ENCODE measurements around the gene POLD2.

Gene POLD2

DNA sequence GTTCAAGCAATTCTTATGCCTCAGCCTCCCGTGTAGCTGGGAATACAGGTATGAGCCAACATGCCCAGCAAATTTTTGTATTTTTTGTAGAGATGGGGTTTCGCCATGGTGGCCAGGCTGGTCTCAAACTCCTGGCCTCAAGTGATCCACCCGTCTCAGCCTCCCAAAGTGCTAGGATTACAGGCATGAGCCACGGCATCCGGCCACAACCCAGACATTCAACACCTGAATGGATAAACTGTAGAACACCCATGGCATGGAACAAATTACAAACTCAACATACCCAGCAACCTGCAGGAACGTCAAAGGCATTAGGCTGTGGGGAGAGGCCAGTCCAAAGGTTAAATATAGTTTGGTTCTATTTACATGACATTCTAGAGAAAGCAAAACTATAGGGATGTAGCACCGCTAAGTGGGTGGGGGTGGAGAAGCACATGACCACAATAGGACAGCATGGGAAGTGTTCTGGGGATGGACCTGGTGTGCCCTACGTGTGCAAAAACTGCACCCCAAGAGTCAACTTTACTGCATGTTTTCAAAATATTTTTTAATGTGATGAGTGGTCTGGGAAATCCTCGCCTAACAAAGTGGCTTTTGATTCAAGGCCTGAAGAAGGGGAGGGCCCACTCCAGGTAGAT, 51.5 kb downstream of the POLD2 start:
- TF ChIP-seq CTCF (IDR thresholded peaks at IDR 0.05; ENCODE audit: low read depth, low read length, poor library complexity, severe bottlenecking): no peak
- no peak for TF ChIP-seq EZH2phosphoT487 (IDR thresholded peaks at IDR 0.05; ENCODE audit: borderline replicate concordance, low read length)
- Histone ChIP-seq H3K9me2 (replicated peaks; ENCODE audit: control insufficient read depth, low read length) (no peaks in the 10 kb centered on the region), H4K20me1 (ENCODE audit: control insufficient read depth, insufficient read depth, low read depth, low read length) (no peaks in the 10 kb centered on the region), H3K27me3 (ENCODE audit: control insufficient read depth, low read length) (peaks cover 14% of the 10 kb centered on the region), H3K36me3 (ENCODE audit: control insufficient read depth, low read length) (peaks cover 52% of the 10 kb centered on the region), H3F3A (ENCODE audit: control insufficient read depth, insufficient read depth) (peaks cover 15% of the 10 kb centered on the region), H3K27ac (ENCODE audit: low read depth, low read length) (no peak overlapping the region), H3K79me2 (ENCODE audit: control insufficient read depth, low read length) (no peaks in the 10 kb centered on the region), H3K4me3 (ENCODE audit: low read length) (no peak overlapping the region), H3K9me3 (ENCODE audit: control insufficient read depth, insufficient read depth, low read length) (no peaks in the 10 kb centered on the region), H3K4me1 (ENCODE audit: control insufficient read depth, low read length) (peaks cover 5% of the 10 kb centered on the region; the same call in 1 of the 2 replicates), H3K4me2 (ENCODE audit: low read length) (no peak overlapping the region)

GRCh38 chr7:44068054-44068453, 55.3 kb downstream of the POLD2 start:
- Histone ChIP-seq H3K4me2 (ENCODE audit: low read length) (no peak overlapping the region), H3K79me2 (ENCODE audit: control insufficient read depth, low read length) (no peaks in the 10 kb centered on the region), H4K20me1 (ENCODE audit: control insufficient read depth, insufficient read depth, low read depth, low read length) (0 out of 2 replicates have a peak, but pooled peaks cover 6% of the 10 kb centered on the region), H3K27me3 (ENCODE audit: control insufficient read depth, low read length) (peaks cover 41% of the 10 kb centered on the region), H3K27ac (ENCODE audit: low read depth, low read length) (no peak overlapping the region), H3K4me1 (ENCODE audit: control insufficient read depth, low read length) (peaks cover 18% of the 10 kb centered on the region), H3K36me3 (ENCODE audit: control insufficient read depth, low read length) (peaks cover 14% of the 10 kb centered on the region), H3K9me3 (ENCODE audit: control insufficient read depth, insufficient read depth, low read length) (no peaks in the 10 kb centered on the region), H3F3A (ENCODE audit: control insufficient read depth, insufficient read depth) (peaks cover 15% of the 10 kb centered on the region), H3K4me3 (ENCODE audit: low read length) (no peak overlapping the region), H3K9me2 (replicated peaks; ENCODE audit: control insufficient read depth, low read length) (no peaks in the 10 kb centered on the region)
- TF ChIP-seq CTCF (IDR thresholded peaks at IDR 0.05; ENCODE audit: low read depth, low read length, poor library complexity, severe bottlenecking) (no peak), EZH2phosphoT487 (IDR thresholded peaks at IDR 0.05; ENCODE audit: borderline replicate concordance, low read length) (no peak)

DNA sequence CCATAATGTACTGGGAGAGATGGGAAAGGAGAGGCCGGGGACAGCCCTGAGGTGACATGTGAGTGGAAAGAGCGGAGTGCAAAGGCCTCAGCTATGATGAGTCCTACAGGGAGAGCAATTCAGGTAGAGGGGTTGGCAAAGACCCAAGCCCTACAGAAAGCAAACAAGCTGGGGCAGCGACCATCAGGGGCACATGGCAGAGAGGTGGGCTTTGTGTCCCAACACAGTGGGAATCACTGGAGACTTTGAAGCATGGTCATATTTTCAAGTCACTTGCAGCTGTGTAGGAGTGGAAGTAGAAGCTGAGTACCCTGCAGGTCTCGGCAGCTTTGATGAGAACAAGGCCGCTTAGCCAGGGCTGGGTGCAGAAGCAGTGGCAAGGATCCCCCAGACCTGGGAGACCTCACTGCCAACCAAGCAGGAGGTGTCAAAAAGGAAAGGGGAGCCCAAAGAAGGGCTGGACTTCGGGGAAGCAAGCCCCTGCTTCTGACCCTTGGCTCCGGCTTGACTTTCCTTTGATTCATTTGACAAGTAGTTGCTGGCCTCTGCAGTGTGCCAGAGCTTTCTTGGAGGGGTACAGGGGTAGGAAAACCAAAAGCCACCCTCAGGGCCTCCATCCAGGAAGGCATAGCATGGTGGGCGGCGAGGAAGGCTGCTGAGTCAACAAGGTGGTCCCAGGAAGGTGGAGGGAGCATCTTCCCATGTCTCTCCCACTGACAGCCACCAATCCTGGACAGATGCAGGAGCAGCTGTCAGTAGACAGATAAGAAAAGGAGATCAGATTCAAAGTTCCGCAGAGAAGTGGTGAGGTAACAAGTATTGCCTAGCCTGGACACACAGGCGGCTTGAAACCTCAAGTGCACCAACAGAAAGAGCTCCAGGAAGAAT, 56.0 kb downstream of the POLD2 start:
- no peak overlapping the region for H3K27ac ChIP-seq (ENCODE audit: low read depth, low read length)
- TF ChIP-seq EZH2phosphoT487 (IDR thresholded peaks at IDR 0.05; ENCODE audit: borderline replicate concordance, low read length) (no peak), CTCF (IDR thresholded peaks at IDR 0.05; ENCODE audit: low read depth, low read length, poor library complexity, severe bottlenecking) (no peak)
- H3K4me1 ChIP-seq (ENCODE audit: control insufficient read depth, low read length): peaks cover 18% of the 10 kb centered on the region

More for the DNA sequence above, 56.0 kb downstream of the POLD2 start:
- Histone ChIP-seq H3K9me2 (replicated peaks; ENCODE audit: control insufficient read depth, low read length) (no peaks in the 10 kb centered on the region), H4K20me1 (ENCODE audit: control insufficient read depth, insufficient read depth, low read depth, low read length) (0 out of 2 replicates have a peak, but pooled peaks cover 6% of the 10 kb centered on the region), H3K36me3 (ENCODE audit: control insufficient read depth, low read length) (peaks cover 8% of the 10 kb centered on the region), H3K4me2 (ENCODE audit: low read length) (no peak overlapping the region), H3K79me2 (ENCODE audit: control insufficient read depth, low read length) (no peaks in the 10 kb centered on the region), H3K9me3 (ENCODE audit: control insufficient read depth, insufficient read depth, low read length) (no peaks in the 10 kb centered on the region), H3K4me3 (ENCODE audit: low read length) (no peak overlapping the region), H3F3A (ENCODE audit: control insufficient read depth, insufficient read depth) (peaks cover 17% of the 10 kb centered on the region), H3K27me3 (ENCODE audit: control insufficient read depth, low read length) (peaks cover 41% of the 10 kb centered on the region)

All from DOHH2 (cell line).